Gastrocnemius medialis (tissue), 4 donors: ENCODE results near the gene PCNX3.

Experiments used
- POLR2A ChIP-seq, 2 donors: fragments of 450-650 bp; IDR thresholded peaks; one replicate each; pipeline ENCODE4 v1.6.1; 2017; ENCODE audit warnings: antibody characterized with exemption in 2 of 2, mild to moderate bottlenecking in 2 of 2, moderate library complexity in 2 of 2
- TF ChIP-seq, protein P1 (sequence below), 5 experiments: fragments of 450-650 bp in 3 of 5; fragments of 200-600 bp in 2 of 5; sonication (generic) in 2 of 5; IDR thresholded peaks in 4 of 5; conservative IDR thresholded peaks in 1 of 5; 1 replicate in 4 of 5; 2 replicates in 1 of 5; pipeline ENCODE4 v1.5.1; 2016 to 2019; ENCODE audit warnings: antibody characterized with exemption in 5 of 5, mild to moderate bottlenecking in 3 of 5, moderate library complexity in 3 of 5

DNA sequence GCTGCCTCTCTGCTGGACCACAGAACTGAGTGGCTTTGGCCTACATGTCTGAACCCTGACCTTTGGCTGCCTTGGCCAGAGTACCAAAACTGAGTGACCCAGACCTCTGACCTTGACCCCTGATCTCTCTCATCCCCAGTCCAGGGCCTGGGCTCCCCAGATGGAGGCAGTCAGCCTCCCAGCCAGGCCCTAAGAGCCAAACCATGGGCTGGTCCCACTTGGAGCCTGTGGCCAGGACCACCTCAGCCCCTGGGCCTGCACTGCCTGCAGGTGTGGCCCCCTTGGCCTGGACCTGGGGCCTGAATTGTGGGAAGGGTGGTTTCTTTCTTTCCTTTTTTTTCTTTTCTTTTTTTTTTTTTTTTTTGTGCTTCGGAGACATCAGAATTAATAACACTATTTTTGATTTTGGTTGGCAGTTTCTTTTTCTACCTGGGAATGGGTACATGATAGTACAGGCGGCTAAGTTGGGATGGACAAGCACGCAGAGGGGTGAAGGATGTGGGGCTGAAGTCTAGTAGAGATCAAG is 21.5 kb downstream of the PCNX3 start:
- TF ChIP-seq, protein P1, sequence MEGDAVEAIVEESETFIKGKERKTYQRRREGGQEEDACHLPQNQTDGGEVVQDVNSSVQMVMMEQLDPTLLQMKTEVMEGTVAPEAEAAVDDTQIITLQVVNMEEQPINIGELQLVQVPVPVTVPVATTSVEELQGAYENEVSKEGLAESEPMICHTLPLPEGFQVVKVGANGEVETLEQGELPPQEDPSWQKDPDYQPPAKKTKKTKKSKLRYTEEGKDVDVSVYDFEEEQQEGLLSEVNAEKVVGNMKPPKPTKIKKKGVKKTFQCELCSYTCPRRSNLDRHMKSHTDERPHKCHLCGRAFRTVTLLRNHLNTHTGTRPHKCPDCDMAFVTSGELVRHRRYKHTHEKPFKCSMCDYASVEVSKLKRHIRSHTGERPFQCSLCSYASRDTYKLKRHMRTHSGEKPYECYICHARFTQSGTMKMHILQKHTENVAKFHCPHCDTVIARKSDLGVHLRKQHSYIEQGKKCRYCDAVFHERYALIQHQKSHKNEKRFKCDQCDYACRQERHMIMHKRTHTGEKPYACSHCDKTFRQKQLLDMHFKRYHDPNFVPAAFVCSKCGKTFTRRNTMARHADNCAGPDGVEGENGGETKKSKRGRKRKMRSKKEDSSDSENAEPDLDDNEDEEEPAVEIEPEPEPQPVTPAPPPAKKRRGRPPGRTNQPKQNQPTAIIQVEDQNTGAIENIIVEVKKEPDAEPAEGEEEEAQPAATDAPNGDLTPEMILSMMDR (IDR thresholded peaks at IDR 0.05 in 4 of 5, conservative IDR thresholded peaks at IDR 0.05 in 1 of 5) = no peak
- no peak for TF ChIP-seq POLR2A (IDR thresholded peaks at IDR 0.05)
